ENCODE data around the gene HAND2. TPM values are rescaled to one million over a fixed set of nuclear protein-coding genes. Genes with fewer than 3 reads are reported as not detected.

The HAND2 gene
- total RNA-seq, 4 donors from 2014 or later, result 0.66 to 2.4 (median 0.89) TPM

DNA sequence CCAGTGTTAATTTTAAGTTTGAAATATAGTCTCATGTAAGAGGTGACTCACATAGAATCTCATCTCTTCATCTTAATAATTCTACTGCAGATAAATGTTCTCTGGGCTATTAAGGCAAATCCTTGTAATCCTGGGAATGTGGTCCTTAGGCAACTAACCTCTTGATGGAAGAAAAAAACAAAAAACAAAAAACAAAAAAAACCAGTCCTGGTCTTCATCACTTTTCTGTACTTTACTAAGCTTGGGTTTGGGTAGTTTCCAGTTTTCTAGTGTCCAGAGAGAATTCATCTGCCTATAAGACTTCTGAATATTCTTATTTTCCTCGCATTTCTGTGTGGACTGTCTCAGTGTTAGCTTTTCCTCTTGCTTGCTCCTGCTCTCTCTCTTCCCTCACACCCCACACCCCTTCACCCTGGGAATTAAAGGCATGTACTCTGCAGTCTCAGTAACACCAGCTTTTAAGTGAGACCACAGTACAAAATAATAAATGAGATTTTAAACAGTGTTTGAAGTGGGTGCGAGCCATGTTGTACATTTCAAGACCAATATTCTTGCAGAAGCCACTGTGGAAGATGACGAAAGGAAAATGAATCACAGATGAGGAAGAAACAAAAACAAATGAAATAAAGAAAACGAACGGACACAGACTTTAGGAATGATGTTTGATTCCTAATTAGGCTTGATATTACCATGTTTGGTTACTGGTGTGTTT is 51.7 kb downstream of the HAND2 start:
- intact Hi-C loops (cut with DNase I; ENCODE audit: low total_unique reads) (no loop called here), in situ Hi-C loops (cut with MboI; ENCODE audit: low sequenced_read_pairs in 4 of 4) (no loop called here)
- Histone ChIP-seq H3K4me1 (no peaks in the 10 kb centered on the region), H3K9me3 (no peaks in the 10 kb centered on the region), H3K27me3 (no peaks in the 10 kb centered on the region), H3K27ac (no peak overlapping the region), H3K4me3 (no peak overlapping the region), H3K36me3 (no peaks in the 10 kb centered on the region)
- DNase-seq (no peak), ATAC-seq (no peak)
- no peak for TF ChIP-seq POLR2A (IDR thresholded peaks at IDR 0.05)
- TF ChIP-seq, protein P1, sequence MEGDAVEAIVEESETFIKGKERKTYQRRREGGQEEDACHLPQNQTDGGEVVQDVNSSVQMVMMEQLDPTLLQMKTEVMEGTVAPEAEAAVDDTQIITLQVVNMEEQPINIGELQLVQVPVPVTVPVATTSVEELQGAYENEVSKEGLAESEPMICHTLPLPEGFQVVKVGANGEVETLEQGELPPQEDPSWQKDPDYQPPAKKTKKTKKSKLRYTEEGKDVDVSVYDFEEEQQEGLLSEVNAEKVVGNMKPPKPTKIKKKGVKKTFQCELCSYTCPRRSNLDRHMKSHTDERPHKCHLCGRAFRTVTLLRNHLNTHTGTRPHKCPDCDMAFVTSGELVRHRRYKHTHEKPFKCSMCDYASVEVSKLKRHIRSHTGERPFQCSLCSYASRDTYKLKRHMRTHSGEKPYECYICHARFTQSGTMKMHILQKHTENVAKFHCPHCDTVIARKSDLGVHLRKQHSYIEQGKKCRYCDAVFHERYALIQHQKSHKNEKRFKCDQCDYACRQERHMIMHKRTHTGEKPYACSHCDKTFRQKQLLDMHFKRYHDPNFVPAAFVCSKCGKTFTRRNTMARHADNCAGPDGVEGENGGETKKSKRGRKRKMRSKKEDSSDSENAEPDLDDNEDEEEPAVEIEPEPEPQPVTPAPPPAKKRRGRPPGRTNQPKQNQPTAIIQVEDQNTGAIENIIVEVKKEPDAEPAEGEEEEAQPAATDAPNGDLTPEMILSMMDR (IDR thresholded peaks at IDR 0.05 in 4 of 5, conservative IDR thresholded peaks at IDR 0.05 in 1 of 5), result no peak

DNA sequence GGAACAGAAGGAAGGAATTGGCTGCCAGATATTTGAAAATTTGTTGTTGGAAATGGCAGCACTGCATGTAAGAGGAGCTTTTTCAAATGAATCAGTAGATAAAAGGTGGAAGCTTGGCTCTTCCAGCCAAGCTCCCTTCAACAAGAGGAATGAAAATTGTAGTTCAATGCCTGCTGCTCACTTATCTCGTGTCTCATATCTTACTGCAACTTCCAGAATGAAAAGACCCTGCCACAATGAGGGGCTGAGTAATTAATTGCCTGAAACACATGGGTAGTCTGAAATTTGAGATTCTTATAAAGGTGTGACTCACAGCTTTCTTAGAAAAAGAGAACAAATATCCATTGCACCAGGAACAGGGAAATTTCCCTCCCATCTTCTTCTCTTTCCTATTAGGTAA is 53.0 kb downstream of the HAND2 start:
- no peaks in the 10 kb centered on the region for H3K27me3 ChIP-seq
- H3K9me3 ChIP-seq, result no peaks in the 10 kb centered on the region
- H3K4me3 ChIP-seq, result no peak overlapping the region
- in situ Hi-C loops (cut with MboI; ENCODE audit: low sequenced_read_pairs in 4 of 4), result no loop called here
- TF ChIP-seq POLR2A (IDR thresholded peaks at IDR 0.05), result no peak
- TF ChIP-seq, protein P1 (IDR thresholded peaks at IDR 0.05 in 4 of 5, conservative IDR thresholded peaks at IDR 0.05 in 1 of 5), result no peak
- no peak overlapping the region for H3K27ac ChIP-seq
- ATAC-seq (no peak), DNase-seq (no peak)
- intact Hi-C loops (cut with DNase I; ENCODE audit: low total_unique reads), result no loop called here
- no peaks in the 10 kb centered on the region for H3K4me1 ChIP-seq
- H3K36me3 ChIP-seq, result no peaks in the 10 kb centered on the region

Other genes with a start within 250 kb of the HAND2 start
- 10 to 100 TPM in 3 of 4 donors, 1 to 10 TPM in 1; 4.1 to 61.6 (median 21.2) TPM for gene HMGB2, start 195.9 kb downstream of the HAND2 start, total RNA-seq
- gene SAP30, start 159.3 kb downstream of the HAND2 start, total RNA-seq, result 10 to 100 TPM; 13.3 to 24.8 (median 18.2) TPM
- not detected for gene SCRG1, start 131.1 kb downstream of the HAND2 start, total RNA-seq

All from gastrocnemius medialis (tissue), 4 donors.